ENCODE results near the gene EXOC3L4.

DNA sequence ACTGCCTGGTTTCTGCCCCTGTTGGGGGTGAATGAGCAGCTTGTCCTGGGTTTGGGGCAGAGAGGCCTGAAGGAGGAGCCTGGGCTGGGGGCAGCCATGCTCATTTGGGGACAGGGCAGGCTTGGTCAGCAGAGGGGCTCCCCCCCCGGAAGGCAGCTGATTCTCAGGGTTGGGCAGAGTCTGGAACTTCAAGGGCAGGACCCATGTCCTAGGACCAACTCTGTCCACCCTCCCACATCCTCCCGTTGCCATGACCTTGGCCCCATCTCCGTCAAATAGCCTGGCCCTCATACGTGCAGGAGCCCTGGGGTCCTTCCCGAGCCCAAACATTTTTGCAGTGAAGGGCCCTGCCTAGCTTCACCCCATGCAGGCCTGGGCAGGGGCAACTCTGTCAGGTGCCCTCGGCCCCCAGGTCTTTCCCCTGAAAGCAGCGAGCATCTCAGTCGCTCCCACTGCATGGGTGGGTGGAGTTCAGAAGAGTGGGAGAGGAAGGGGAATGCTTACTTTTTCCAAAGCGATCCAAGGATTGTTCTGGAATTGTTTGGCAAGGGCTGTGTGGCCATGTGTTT, 61.4 kb downstream of the EXOC3L4 start:
- TF ChIP-seq, protein P1, sequence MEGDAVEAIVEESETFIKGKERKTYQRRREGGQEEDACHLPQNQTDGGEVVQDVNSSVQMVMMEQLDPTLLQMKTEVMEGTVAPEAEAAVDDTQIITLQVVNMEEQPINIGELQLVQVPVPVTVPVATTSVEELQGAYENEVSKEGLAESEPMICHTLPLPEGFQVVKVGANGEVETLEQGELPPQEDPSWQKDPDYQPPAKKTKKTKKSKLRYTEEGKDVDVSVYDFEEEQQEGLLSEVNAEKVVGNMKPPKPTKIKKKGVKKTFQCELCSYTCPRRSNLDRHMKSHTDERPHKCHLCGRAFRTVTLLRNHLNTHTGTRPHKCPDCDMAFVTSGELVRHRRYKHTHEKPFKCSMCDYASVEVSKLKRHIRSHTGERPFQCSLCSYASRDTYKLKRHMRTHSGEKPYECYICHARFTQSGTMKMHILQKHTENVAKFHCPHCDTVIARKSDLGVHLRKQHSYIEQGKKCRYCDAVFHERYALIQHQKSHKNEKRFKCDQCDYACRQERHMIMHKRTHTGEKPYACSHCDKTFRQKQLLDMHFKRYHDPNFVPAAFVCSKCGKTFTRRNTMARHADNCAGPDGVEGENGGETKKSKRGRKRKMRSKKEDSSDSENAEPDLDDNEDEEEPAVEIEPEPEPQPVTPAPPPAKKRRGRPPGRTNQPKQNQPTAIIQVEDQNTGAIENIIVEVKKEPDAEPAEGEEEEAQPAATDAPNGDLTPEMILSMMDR (IDR thresholded peaks at IDR 0.05) = no peak
- TF ChIP-seq POLR2A (IDR thresholded peaks at IDR 0.05) = no peak

Data from prostate gland (tissue), 2 donors.